8988T (cell line): ENCODE measurements around the gene POR.

Experiments
- DNase-seq: peaks from one replicate; pipeline ENCODE4 v3.0.0; 2011

Gene POR

GRCh38 chr7:75916685-75917634, 2.0 kb downstream of the POR start:
- DNase-seq, result no peak

- DNase-seq, result no peak
These were observed 5.6 kb downstream of the POR start for GRCh38 chr7:75920431-75921161.

- no peak for DNase-seq
These were observed 6.5 kb downstream of the POR start for GRCh38 chr7:75921479-75921878.

GRCh38 chr7:75922966-75923603, 8.1 kb downstream of the POR start:
- no peak for DNase-seq

- no peak for DNase-seq
These were observed 9.3 kb downstream of the POR start for GRCh38 chr7:75924256-75924655.

GRCh38 chr7:75924889-75925288, 9.9 kb downstream of the POR start:
- DNase-seq, result no peak

- DNase-seq, result no peak
These were observed 10.9 kb downstream of the POR start for GRCh38 chr7:75925717-75926435.

- no peak for DNase-seq
These were observed 13.6 kb downstream of the POR start for GRCh38 chr7:75928568-75928914.

- DNase-seq, result no peak
These were observed 16.7 kb downstream of the POR start for GRCh38 chr7:75931680-75932079.

GRCh38 chr7:75937958-75938786, 23.2 kb downstream of the POR start:
- DNase-seq, result no peak

- no peak for DNase-seq
These were observed 24.0 kb downstream of the POR start for GRCh38 chr7:75938921-75939320.

GRCh38 chr7:75943864-75944263, 28.9 kb downstream of the POR start:
- peak; percentile 52 for DNase-seq

- no peak for DNase-seq
These were observed 29.6 kb downstream of the POR start for GRCh38 chr7:75944507-75944906.

GRCh38 chr7:75945297-75946168, 30.6 kb downstream of the POR start:
- DNase-seq, result no peak

GRCh38 chr7:75946207-75946855, 31.4 kb downstream of the POR start:
- DNase-seq, result no peak

- DNase-seq, result no peak
These were observed 33.2 kb downstream of the POR start for GRCh38 chr7:75948179-75948578.

- DNase-seq, result no peak
These were observed 35.2 kb downstream of the POR start for GRCh38 chr7:75950111-75950681.

GRCh38 chr7:75951506-75951905, 36.6 kb downstream of the POR start:
- no peak for DNase-seq

- no peak for DNase-seq
These were observed 38.5 kb downstream of the POR start for GRCh38 chr7:75953431-75953830.

- DNase-seq, result no peak
These were observed 39.0 kb downstream of the POR start for GRCh38 chr7:75953931-75954330.
